ENCODE measurements around the gene TMEM88. TPM values are rescaled to one million over a fixed set of nuclear protein-coding genes. Genes with fewer than 3 reads are reported as not detected.

The TMEM88 gene
- total and polyA plus RNA-seq, 2 donors (not counting 3 experiments of a cell fraction or from before 2014, with no cell fraction given): 53.4 to 165 TPM

DNA sequence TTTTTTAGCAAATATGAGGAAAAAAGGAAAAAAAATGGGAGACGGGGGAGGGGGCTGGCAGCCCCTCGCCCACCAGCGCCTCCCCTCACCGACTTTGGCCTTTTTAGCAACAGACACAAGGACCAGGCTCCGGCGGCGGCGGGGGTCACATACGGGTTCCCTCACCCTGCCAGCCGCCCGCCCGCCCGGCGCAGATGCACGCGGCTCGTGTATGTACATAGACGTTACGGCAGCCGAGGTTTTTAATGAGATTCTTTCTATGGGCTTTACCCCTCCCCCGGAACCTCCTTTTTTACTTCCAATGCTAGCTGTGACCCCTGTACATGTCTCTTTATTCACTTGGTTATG lies 1.2 kb upstream of the TMEM88 start:
- Histone ChIP-seq H3K79me2 (ENCODE audit: control insufficient read depth, insufficient read depth, low read length) (peaks cover 2% of the 10 kb centered on the region), H3K36me3 (ENCODE audit: control insufficient read depth in 2 of 2, extremely low read depth in 1 of 2, insufficient read depth in 2 of 2, low read length in 2 of 2) (peaks cover 6 to 32% of the 10 kb centered on the region in 2 experiments), H3K9me3 (replicated peaks; ENCODE audit: control insufficient read depth, insufficient read depth, low read length) (no peaks in the 10 kb centered on the region), H3K4me2 (ENCODE audit: insufficient read depth, low read length) (no peak overlapping the region), H3K4me1 (ENCODE audit: control insufficient read depth, extremely low read depth, insufficient read depth, low read length) (peaks cover 28% of the 10 kb centered on the region), H3K9ac (replicated peaks; ENCODE audit: extremely low read depth, insufficient read depth, low read length) (no peak overlapping the region), H3K9me1 (replicated peaks; ENCODE audit: control insufficient read depth, extremely low read depth, insufficient read depth, low read length) (no peaks in the 10 kb centered on the region), H4K20me1 (replicated peaks; ENCODE audit: control insufficient read depth, extremely low read depth, insufficient read depth, low read length) (no peaks in the 10 kb centered on the region), H3K27me3 (ENCODE audit: control insufficient read depth in 2 of 2, insufficient read depth in 2 of 2, low read length in 2 of 2) (no peaks in the 10 kb centered on the region), H2AFZ (ENCODE audit: low read depth, low read length) (no peak overlapping the region), H3K4me3 (replicated peaks in 1 of 3; ENCODE audit: insufficient read depth in 1 of 3, low read depth in 1 of 3, low read length in 3 of 3) (no peak overlapping the region), H3K27ac (ENCODE audit: insufficient read depth, low read depth, low read length) (no peak overlapping the region)
- DNase-seq (ENCODE audit: low read depth, low spot score) (no peak), FAIRE-seq (no peak)
- BruUV-seq (replicated peaks): no TSS peak
- intact Hi-C loops (cut with micrococcal nuclease) (loop anchor here (2.0 to 10.0 kb wide), 2 partner anchors 135 to 829 kb away; partner anchors contain the start of gene BCL6B), dilution Hi-C loops (cut with MboI; ENCODE audit: extremely low pct_ligation_motif_present, low sequenced_read_pairs) (no loop called here)
- CTCF ChIA-PET: interaction anchor here (1.2 kb wide), 1 partner anchor 9 kb away, joined by 3 read pairs; no protein-coding TSS in a partner anchor
- TF ChIP-seq FOS (IDR thresholded peaks at IDR 0.05; ENCODE audit: borderline replicate concordance, insufficient read depth, low read length) (no peak), MYC (IDR thresholded peaks at IDR 0.05; ENCODE audit: low read depth, low read length) (no peak), POLR2A (IDR thresholded peaks at IDR 0.05; ENCODE audit: low read depth, low read length) (no peak), JUN (IDR thresholded peaks at IDR 0.05; ENCODE audit: borderline replicate concordance, insufficient read depth, insufficient read length, low read depth) (no peak), POLR2AphosphoS5 (IDR thresholded peaks at IDR 0.05; ENCODE audit: insufficient read depth, low read depth, low read length) (no peak), CTCF (IDR thresholded peaks at IDR 0.05; ENCODE audit: extremely low read depth in 1 of 2, insufficient read depth in 1 of 2, low read depth in 1 of 2, low read length in 2 of 2) (no peak), GATA2 (IDR thresholded peaks at IDR 0.05; ENCODE audit: insufficient read depth, insufficient read length, low read depth, low read length) (no peak), EZH2 (IDR thresholded peaks at IDR 0.05; ENCODE audit: borderline replicate concordance, low read depth, low read length, severe bottlenecking) (no peak)
- TF ChIP-seq, protein P1, sequence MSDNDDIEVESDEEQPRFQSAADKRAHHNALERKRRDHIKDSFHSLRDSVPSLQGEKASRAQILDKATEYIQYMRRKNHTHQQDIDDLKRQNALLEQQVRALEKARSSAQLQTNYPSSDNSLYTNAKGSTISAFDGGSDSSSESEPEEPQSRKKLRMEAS (IDR thresholded peaks at IDR 0.05; ENCODE audit: insufficient read depth, insufficient read length): no peak
- POLR2A ChIA-PET: no interaction called here

All from endothelial cell of umbilical vein (primary cell).